GM23338 (cell line): Measurements from ENCODE around the gene USP31. TPM values are rescaled to one million over a fixed set of nuclear protein-coding genes. Genes with fewer than 3 reads are reported as not detected.

Source experiments
- CTCF ChIP-seq, 2 experiments: fragments of 200-600 bp in 1 of 2; sonication (generic) in 1 of 2; conservative IDR thresholded peaks; 2 replicates each; pipeline versions ENCODE4 v1.5.1 to v1.6.1; 2016 to 2017; ENCODE audit warnings: antibody characterized with exemption in 2 of 2, low read depth in 2 of 2, mild to moderate bottlenecking in 2 of 2, moderate library complexity in 1 of 2
- ETS1 ChIP-seq: IDR thresholded peaks from 2 replicates; pipeline ENCODE4 v1.6.1; 2016; ENCODE audit warnings: antibody characterized with exemption
- NANOG ChIP-seq: IDR thresholded peaks from 2 replicates; pipeline ENCODE4 v1.6.1; 2016; ENCODE audit warnings: antibody characterized with exemption, borderline replicate concordance
- ZNF331 ChIP-seq: fragments of 250-450 bp; sonication (Bioruptor Pico); IDR thresholded peaks from 2 replicates; pipeline ENCODE4 v1.5.0; 2020; ENCODE audit warnings: low read depth, mild to moderate bottlenecking, moderate library complexity
- ZNF462 ChIP-seq: fragments of 250-450 bp; sonication (Bioruptor Pico); IDR thresholded peaks from 2 replicates; pipeline ENCODE4 v1.5.0; 2020; ENCODE audit warnings: mild to moderate bottlenecking, moderate library complexity
- polyA plus RNA-seq: library from polyadenylated mRNA; unstranded; fragments of >200 nt; fragmentation: Nextera tagmentation; extraction: Ambion mirVana; gene quantifications from 2 replicates; pipeline ENCODE4 v1.2.1, GENCODE V29; 2016
- total RNA-seq: library from RNA; depleted of rRNA; stranded (reverse); fragments of >200 nt; shearing (Covaris generic); gene quantifications from 2 replicates; pipeline ENCODE4 v1.2.3, GENCODE V29; 2014

Gene USP31
- total and polyA plus RNA-seq, 2 experiments from 2014 or later, result 4.3 to 17.9 TPM

GRCh38 chr16:23143391-23143790, 5.9 kb downstream of the USP31 start (continued):
- no peak for TF ChIP-seq CTCF (conservative IDR thresholded peaks at IDR 0.05; ENCODE audit: low read depth in 2 of 2)
- TF ChIP-seq ZNF331 (CRISPR knock-in tag), result no peak
- no peak for TF ChIP-seq NANOG
- TF ChIP-seq ETS1, result no peak
- no peak for TF ChIP-seq ZNF462
